ENCODE measurements around the gene TAS2R30. TPM values are rescaled to one million over a fixed set of nuclear protein-coding genes. Genes with fewer than 3 reads are reported as not detected.

TAS2R30 gene
- total RNA-seq, 4 donors from 2014 or later, result 9.4 to 34.9 (median 14.9) TPM; not detected in 1

- H3K4me1 ChIP-seq, result no peaks in the 10 kb centered on the region
- TF ChIP-seq POLR2A (IDR thresholded peaks at IDR 0.05) (no peak), CTCF (IDR thresholded peaks at IDR 0.05) (no peak)
- intact Hi-C loops (cut with DNase I; ENCODE audit: low total_unique reads), result no loop called here
Measured at GRCh38 chr12:11085419-11085818, 49.0 kb downstream of the TAS2R30 start.

More at GRCh38 chr12:11085419-11085818, 49.0 kb downstream of the TAS2R30 start:
- H3K27me3 ChIP-seq, result no peaks in the 10 kb centered on the region
- no peaks in the 10 kb centered on the region for H3K9me3 ChIP-seq
- no peak for DNase-seq
- no peak overlapping the region for H3K4me3 ChIP-seq
- H3K36me3 ChIP-seq, result no peaks in the 10 kb centered on the region
- no peak overlapping the region for H3K27ac ChIP-seq

Small RNA genes lying within 50 kb of the gene (small RNA-seq; reads per million reads assigned to genes)
- gene AC018630.1, result not detected

Other genes with a start within 250 kb of the TAS2R30 start
- gene TAS2R13, start 225.1 kb downstream of the TAS2R30 start, total RNA-seq, result 10 to 100 TPM in 1 of 4 donors, 1 to 10 TPM in 2, under 1 TPM in 1; 0.51 to 11.3 (median 4.3) TPM
- gene PRH2, start 205.4 kb downstream of the TAS2R30 start, total RNA-seq, result not detected
- 10 to 100 TPM in 1 of 4 donors, 1 to 10 TPM in 2, under 1 TPM in 1; 0.26 to 21.1 (median 9.1) TPM for gene TAS2R14, start 195.4 kb downstream of the TAS2R30 start, total RNA-seq
- gene TAS2R50, start 147.7 kb downstream of the TAS2R30 start, total RNA-seq, result 10 to 100 TPM in 1 of 4 donors, 1 to 10 TPM in 2, not detected in 1; 1.2 to 20.0 (median 5.8) TPM
- gene TAS2R20, start 136.3 kb downstream of the TAS2R30 start, total RNA-seq, result 10 to 100 TPM in 1 of 4 donors, 1 to 10 TPM in 2, under 1 TPM in 1; 0.77 to 24.1 (median 4.8) TPM
- gene TAS2R19, start 112.0 kb downstream of the TAS2R30 start, total RNA-seq, result 10 to 100 TPM in 2 of 4 donors, 1 to 10 TPM in 2; 2.6 to 32.1 (median 8.2) TPM
- 10 to 100 TPM in 3 of 4 donors, under 1 TPM in 1; 0.59 to 30.8 (median 15.7) TPM for gene TAS2R31, start 103.2 kb downstream of the TAS2R30 start, total RNA-seq
- 1 to 10 TPM in 2 of 4 donors, not detected in 2; 5.5 to 8.7 TPM for gene TAS2R46, start 72.3 kb downstream of the TAS2R30 start, total RNA-seq
- 10 to 100 TPM in 1 of 4 donors, 1 to 10 TPM in 1, under 1 TPM in 1, not detected in 1; 0.29 to 19.5 (median 7.7) TPM for gene TAS2R43, start 42.3 kb downstream of the TAS2R30 start, total RNA-seq
- gene SMIM10L1, start 36.5 kb upstream of the TAS2R30 start, total RNA-seq, result 1 to 10 TPM; 3.6 to 7.5 (median 7.1) TPM
- not detected for gene TAS2R42, start 52.3 kb upstream of the TAS2R30 start, total RNA-seq
- gene PRB3, start 135.1 kb upstream of the TAS2R30 start, total RNA-seq, result not detected
- gene PRB4, start 175.8 kb upstream of the TAS2R30 start, total RNA-seq, result not detected

Data from uterus (tissue), 4 donors.